Keratinocyte (primary cell): ENCODE results near the gene SPRY4. TPM values are rescaled to one million over a fixed set of nuclear protein-coding genes. Genes with fewer than 3 reads are reported as not detected.

Experiments
- DNase-seq: peaks from one replicate; pipeline ENCODE4 v3.0.0-alpha.2; 2011; ENCODE audit warnings: low read depth, missing footprints, low spot score
- FAIRE-seq: peaks from 2 replicates; lab custom pipeline; 2011; peaks lifted over from hg19 to GRCh38; lab: Jason Lieb, UNC
- H2AFZ ChIP-seq: 2 replicates; pipeline ENCODE4 v1.6.0; 2012; ENCODE audit warnings: low read length, control low read depth, inconsistent platforms; ENCODE audit not compliant: control insufficient read depth
- H3K27ac ChIP-seq: 2 replicates; pipeline ENCODE4 v1.5.1; 2011; ENCODE audit warnings: low read length; ENCODE audit not compliant: control insufficient read depth, insufficient read depth
- H3K27me3 ChIP-seq: 3 replicates; pipeline ENCODE4 v1.6.0; 2011; ENCODE audit warnings: low read length; ENCODE audit not compliant: control insufficient read depth, insufficient read depth; ENCODE audit errors: extremely low read depth
- H3K36me3 ChIP-seq, 2 experiments: 2 replicates in 1 of 2; 3 replicates in 1 of 2; pipeline ENCODE4 v1.5.1; 2011; ENCODE audit warnings: low read length in 2 of 2, mild to moderate bottlenecking in 1 of 2; ENCODE audit not compliant: control insufficient read depth in 2 of 2, insufficient read depth in 2 of 2; ENCODE audit errors: extremely low read depth in 1 of 2
- H3K4me1 ChIP-seq: 3 replicates; pipeline ENCODE4 v1.5.1; 2011; ENCODE audit warnings: low read length; ENCODE audit not compliant: control insufficient read depth, insufficient read depth; ENCODE audit errors: extremely low read depth
- H3K4me2 ChIP-seq: 3 replicates; pipeline ENCODE4 v1.6.0; 2011; ENCODE audit warnings: low read depth, low read length; ENCODE audit not compliant: control insufficient read depth, insufficient read depth; ENCODE audit errors: extremely low read depth
- H3K4me3 ChIP-seq, 3 experiments: fragments of 200-600 bp in 1 of 3; sonication (generic) in 1 of 3; 2 replicates in 2 of 3; 3 replicates in 1 of 3; pipeline ENCODE4 v1.5.1; 2011 to 2016; ENCODE audit warnings: low read length in 3 of 3, mild to moderate bottlenecking in 3 of 3, control low read depth in 2 of 3, inconsistent platforms in 1 of 3, low read depth in 1 of 3, mixed read lengths in 1 of 3, mixed run types in 1 of 3, moderate library complexity in 1 of 3; ENCODE audit not compliant: control insufficient read depth in 2 of 3, insufficient read depth in 2 of 3; ENCODE audit errors: extremely low read depth in 1 of 3
- H3K79me2 ChIP-seq: 2 replicates; pipeline ENCODE4 v1.6.0; 2012; ENCODE audit warnings: low read length; ENCODE audit not compliant: control insufficient read depth, insufficient read depth
- H3K9ac ChIP-seq: 3 replicates; pipeline ENCODE4 v1.6.0; 2011; ENCODE audit warnings: low read length; ENCODE audit not compliant: control insufficient read depth, insufficient read depth; ENCODE audit errors: extremely low read depth
- H3K9me1 ChIP-seq: 3 replicates; pipeline ENCODE4 v1.6.0; 2011; ENCODE audit warnings: low read length; ENCODE audit not compliant: control insufficient read depth, insufficient read depth; ENCODE audit errors: extremely low read depth
- H3K9me3 ChIP-seq: 2 replicates; pipeline ENCODE4 v1.5.1; 2012; ENCODE audit warnings: low read depth, low read length; ENCODE audit not compliant: control insufficient read depth
- H4K20me1 ChIP-seq: 3 replicates; pipeline ENCODE4 v1.6.0; 2011; ENCODE audit warnings: low read length; ENCODE audit not compliant: control insufficient read depth, insufficient read depth; ENCODE audit errors: extremely low read depth
- CTCF ChIP-seq, 3 experiments: IDR thresholded peaks in 1 of 3; conservative IDR thresholded peaks in 1 of 3; optimal IDR thresholded peaks in 1 of 3; 2 replicates in 2 of 3; 3 replicates in 1 of 3; pipeline versions ENCODE3 to v1.5.1; 2011; ENCODE audit warnings: low read length in 3 of 3, mild to moderate bottlenecking in 3 of 3, moderate library complexity in 2 of 3, control low read depth in 1 of 3, inconsistent platforms in 1 of 3; ENCODE audit not compliant: insufficient read depth in 2 of 3; ENCODE audit errors: extremely low read depth in 1 of 3
- EZH2 ChIP-seq: IDR thresholded peaks from one replicate; pipeline ENCODE4 v1.6.1; 2012; ENCODE audit warnings: inconsistent platforms, mild to moderate bottlenecking, low read length, moderate library complexity
- dilution Hi-C: fragments of 300-500 bp; cut with MboI; formaldehyde crosslinking; loops from one replicate; pipeline ENCODE4 v1.7.0; 2020; ENCODE audit warnings: low sequenced_read_pairs; ENCODE audit not compliant: extremely low pct_ligation_motif_present
- polyA plus RNA-seq, 5 experiments: library from polyadenylated mRNA; depleted of rRNA in 3 of 5; stranded (reverse) in 3 of 5; stranded (forward) in 1 of 5; unstranded in 1 of 5; fragments of >200 nt; gene quantifications; 1 replicate in 1 of 5; 2 replicates in 3 of 5; 3 replicates in 1 of 5; pipeline versions ENCODE4 v1.2.1 to v1.2.3, GENCODE V29; 2011 to 2012; ENCODE audit warnings: missing spikeins in 2 of 5, low read depth in 1 of 5, low replicate concordance in 1 of 5

SPRY4 gene
- polyA plus RNA-seq, 1 donor (not counting 4 experiments of a cell fraction or from before 2014, with no cell fraction given), result 10.2 TPM

- Histone ChIP-seq H3K4me3 (no peak overlapping the region), H3K36me3 (no peaks in the 10 kb centered on the region), H3K4me1 (peaks cover 4% of the 10 kb centered on the region), H3K9ac (no peak overlapping the region), H3K79me2 (no peaks in the 10 kb centered on the region), H3K27ac (no peak overlapping the region), H3K9me1 (no peaks in the 10 kb centered on the region), H3K9me3 (no peaks in the 10 kb centered on the region), H3K4me2 (no peak overlapping the region), H3K27me3 (no peaks in the 10 kb centered on the region), H2AFZ (no peak overlapping the region), H4K20me1 (no peaks in the 10 kb centered on the region)
- DNase-seq (no peak), FAIRE-seq (no peak)
- TF ChIP-seq CTCF (optimal IDR thresholded peaks at IDR 0.05 in 1 of 3, IDR thresholded peaks at IDR 0.05 in 1 of 3, conservative IDR thresholded peaks at IDR 0.05 in 1 of 3; ENCODE audit: extremely low read depth in 1 of 3, insufficient read depth in 2 of 3, low read length in 3 of 3) (no peak), EZH2 (no peak)
- dilution Hi-C loops, result no loop called here
Measured at GRCh38 chr5:142296914-142297417, 27.9 kb downstream of the SPRY4 start.

DNA sequence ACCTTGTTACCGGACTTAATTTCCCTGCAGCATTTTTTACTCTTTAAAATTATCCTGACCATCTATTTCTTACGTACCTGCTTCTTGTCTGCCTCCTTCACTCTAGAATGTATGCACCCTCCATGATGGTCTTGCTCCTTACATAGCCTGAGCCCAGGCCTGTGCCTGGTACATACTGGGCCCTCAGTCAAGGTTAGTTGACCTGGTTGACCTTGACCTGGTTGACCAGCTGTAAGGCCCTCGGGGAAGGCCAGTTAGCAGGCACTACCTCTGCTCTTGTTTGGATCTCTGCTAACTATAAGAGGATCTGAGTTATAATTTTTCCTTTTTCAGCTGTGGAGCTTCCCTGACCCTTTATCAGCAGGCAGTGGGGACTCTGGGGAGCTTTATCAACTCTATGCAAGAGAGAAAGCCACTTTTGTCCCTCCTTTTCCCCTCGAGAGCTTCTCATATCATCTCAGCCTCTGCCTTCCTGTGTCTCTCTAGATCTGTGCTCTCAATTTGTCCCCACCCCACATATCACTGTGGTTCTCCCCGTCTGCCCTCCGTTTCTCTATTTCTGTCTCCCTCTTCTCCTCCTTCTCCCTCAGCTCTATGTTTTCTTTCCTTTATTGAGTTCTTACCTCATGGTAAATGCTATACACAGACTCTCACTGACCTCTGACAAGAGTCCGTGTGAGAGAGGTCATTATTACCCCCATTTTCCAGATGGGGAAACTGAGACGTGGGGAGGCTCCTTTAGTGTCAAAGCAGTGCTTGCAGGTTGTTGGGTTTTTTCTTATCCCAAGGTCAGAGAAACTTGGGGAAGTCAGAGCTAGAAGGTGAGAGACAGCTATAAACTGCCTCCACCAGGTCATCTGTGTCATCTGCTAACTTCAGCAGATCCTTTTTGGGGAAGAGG, 28.6 kb downstream of the SPRY4 start:
- H3K27me3 ChIP-seq, result no peaks in the 10 kb centered on the region
- no peak overlapping the region for H3K4me3 ChIP-seq
- H3K9me1 ChIP-seq, result no peaks in the 10 kb centered on the region
- FAIRE-seq (no peak), DNase-seq (no peak)
- dilution Hi-C loops, result no loop called here
- peaks cover 4% of the 10 kb centered on the region for H3K4me1 ChIP-seq
- H3K27ac ChIP-seq, result no peak overlapping the region
- H3K9ac ChIP-seq, result no peak overlapping the region
- no peak overlapping the region for H3K4me2 ChIP-seq
- H2AFZ ChIP-seq, result no peak overlapping the region
- no peaks in the 10 kb centered on the region for H3K79me2 ChIP-seq
- H4K20me1 ChIP-seq, result no peaks in the 10 kb centered on the region
- H3K36me3 ChIP-seq, result no peaks in the 10 kb centered on the region
- TF ChIP-seq CTCF (optimal IDR thresholded peaks at IDR 0.05 in 1 of 3, IDR thresholded peaks at IDR 0.05 in 1 of 3, conservative IDR thresholded peaks at IDR 0.05 in 1 of 3; ENCODE audit: extremely low read depth in 1 of 3, insufficient read depth in 2 of 3, low read length in 3 of 3) (no peak), EZH2 (no peak)
- no peaks in the 10 kb centered on the region for H3K9me3 ChIP-seq
